Jurkat, Clone E6-1 (cell line): Measurements from ENCODE around the gene FAM174C.

Source experiments
- DNase-seq: peaks from one replicate; pipeline ENCODE4 v3.0.0-alpha.2; 2011; ENCODE audit warnings: low read depth, low spot score
- H3K4me3 ChIP-seq: 2 replicates; pipeline ENCODE4 v1.5.1; 2011; ENCODE audit warnings: mild to moderate bottlenecking, low read length, control low read depth, moderate library complexity

FAM174C gene

DNA sequence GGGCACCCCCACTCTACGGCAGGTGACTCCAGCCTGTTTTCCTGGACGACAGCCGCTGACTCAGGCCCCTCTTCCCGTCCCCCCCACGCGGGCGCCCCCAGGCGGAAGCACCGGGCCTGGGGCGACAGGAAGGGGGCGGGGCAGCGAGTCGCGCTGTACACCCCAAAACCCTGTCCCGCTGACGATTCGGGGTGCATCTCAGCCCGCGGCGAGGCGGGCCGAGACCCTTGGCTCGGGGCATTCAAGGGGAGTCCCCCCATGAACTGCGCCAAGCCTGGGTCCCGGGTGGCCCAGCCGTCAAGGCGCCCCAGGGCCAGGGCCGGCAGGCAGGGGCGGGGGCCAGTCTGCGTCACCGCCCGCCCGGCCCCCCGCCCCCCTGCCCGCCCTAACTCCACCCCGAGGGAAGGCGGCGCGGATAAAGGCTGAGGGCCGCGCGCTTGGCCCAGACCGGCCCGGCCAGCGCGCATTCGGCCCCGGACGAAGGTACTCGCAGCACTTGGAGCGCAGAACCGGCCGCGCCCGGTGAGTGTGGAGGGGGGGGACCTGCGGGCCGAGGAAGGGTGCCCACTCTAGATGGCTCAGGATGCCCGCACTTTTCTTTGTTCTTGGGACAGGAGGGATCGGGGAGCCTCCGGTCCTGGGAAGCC is 27.1 kb upstream of the FAM174C start, which contains the start of gene MIDN:
TSS of gene MIDN (plus strand) at position 445 of the 647 bp plus-strand sequence. CDS start 1,714 bp downstream, outside the sequence.
- DNase-seq = no peak
- H3K4me3 ChIP-seq = peak within 1 kb of the TSS; percentile 52

DNA sequence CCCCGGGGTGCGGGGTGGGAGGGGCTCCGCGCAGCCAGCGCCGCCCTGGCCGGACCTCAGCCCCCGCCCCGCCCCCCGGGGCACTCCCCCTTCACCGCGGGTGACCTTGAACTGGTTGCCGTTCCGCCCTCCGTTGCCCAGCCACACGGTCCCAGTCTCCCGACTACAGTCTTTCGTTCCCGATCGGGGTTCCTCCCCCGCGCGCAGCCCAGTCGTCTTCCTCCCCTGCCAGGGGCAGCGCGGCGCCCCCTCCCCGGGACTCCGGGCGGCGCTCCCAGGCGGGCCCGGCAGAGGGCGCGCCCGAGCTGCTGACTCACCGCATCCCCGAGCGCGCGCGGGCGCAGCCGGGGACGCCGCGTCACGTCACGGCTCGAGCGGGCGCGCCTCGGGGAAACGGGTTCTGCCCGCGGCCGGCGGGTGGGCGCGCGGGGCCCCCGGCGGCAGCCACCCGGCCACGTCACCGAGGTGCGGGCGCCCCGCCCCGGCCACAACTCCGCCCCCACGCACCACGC is 26.5 kb upstream of the FAM174C start:
- DNase-seq = no peak
- H3K4me3 ChIP-seq = peak overlapping the region; percentile 52

DNA sequence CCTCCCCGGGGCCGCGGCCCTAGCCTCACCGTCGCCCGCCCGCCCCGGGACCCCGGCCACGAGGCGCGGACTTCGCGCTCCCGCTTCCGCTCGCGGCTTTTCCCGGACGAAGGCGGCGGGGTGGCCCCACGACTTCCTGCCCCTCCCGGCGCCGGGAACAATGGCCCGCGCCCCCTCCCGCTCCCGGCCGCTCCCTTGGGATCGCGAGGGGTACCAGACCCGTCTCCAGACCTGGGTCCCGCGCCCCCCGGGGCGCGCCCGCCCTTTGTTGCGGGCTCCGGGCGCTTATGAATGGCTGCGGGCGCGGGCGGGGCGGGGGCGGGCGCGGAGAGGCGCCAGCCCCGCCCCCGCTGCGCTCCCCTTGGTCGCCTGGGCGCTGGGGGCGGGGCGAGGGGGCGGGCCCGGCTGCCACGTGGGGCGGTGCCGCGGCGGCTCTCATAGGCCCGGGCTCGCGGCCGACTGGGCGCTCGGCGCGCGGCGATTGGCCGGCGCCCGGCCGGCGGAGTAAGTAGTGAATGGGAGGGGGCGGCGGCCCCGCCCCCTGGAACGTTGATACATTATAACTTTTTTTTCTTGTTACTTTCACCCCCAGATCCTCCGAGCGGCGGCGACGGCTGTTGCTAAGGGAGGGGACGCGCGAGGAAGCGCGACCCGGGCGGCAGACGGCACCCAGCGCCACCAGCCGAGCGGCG is 25.9 kb upstream of the FAM174C start:
- peak overlapping the region; percentile 82 for H3K4me3 ChIP-seq
- peak; percentile 95 for DNase-seq

DNA sequence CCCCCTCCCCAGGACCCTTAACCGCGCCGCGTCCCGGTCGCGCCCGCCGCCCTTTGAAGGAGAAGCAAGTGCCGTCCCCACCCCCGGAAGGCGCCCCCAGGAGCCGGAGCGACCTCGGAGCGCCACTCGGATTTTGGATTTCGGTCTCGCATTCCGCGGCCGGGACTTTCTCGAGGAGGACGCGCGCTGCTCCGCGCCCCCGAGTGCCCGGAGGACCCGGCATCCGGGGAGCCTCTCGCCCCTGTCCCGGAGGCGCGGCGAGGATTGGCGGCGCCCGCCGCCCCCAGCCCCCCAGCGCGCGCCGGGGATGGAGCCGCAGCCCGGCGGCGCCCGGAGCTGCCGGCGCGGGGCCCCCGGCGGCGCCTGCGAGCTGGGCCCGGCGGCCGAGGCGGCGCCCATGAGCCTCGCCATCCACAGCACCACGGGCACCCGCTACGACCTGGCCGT is 25.3 kb upstream of the FAM174C start:
- DNase-seq = no peak
- H3K4me3 ChIP-seq = peak overlapping the region; percentile 82

- peak overlapping the region; percentile 82 for H3K4me3 ChIP-seq
- DNase-seq = peak; percentile 64
Observed at GRCh38 chr19:1250437-1251260, 24.7 kb upstream of the FAM174C start.

DNA sequence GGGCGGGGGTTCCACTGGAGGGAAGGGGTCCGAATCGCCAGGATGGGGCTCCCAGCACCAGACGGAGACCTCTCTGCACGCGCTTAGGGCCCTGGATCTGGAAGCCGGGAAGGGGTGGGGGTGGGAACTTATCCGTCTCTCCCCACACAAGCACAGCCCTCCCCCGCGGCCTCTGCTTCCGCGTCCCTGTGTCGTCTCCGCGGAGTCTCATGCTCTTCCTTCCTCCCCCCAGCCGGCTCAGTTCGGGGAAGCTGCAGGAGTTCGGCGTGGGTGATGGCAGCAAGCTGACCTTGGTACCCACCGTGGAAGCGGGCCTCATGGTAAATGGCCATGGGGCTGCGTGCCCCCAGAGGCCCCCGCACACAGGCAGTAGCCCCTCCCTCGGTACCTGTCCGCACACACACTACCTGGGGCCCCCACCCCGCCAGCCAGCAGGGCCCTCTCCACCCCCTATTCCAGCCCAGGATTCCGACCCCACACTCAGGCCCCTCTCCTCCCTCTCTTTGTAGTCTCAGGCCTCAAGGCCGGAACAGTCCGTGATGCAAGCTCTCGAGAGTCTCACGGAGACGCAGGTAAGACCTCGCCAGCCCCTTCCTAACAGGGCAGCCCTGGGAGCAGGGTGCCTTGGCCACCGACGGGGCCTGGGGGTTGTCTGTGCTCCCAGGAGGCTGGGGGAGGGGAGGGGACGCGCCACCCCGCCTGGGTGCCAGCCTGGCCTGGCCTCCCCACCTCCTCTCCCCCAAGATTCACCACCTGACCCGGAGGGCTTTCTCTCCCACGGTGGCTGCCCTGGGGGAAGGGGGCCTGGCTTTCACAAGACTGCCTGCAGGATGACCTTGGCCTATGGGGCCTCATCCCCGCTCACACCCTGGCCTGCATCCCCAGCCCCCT is 23.8 kb upstream of the FAM174C start:
- peak; percentile 68 for DNase-seq
- peak overlapping the region; percentile 82 for H3K4me3 ChIP-seq

DNA sequence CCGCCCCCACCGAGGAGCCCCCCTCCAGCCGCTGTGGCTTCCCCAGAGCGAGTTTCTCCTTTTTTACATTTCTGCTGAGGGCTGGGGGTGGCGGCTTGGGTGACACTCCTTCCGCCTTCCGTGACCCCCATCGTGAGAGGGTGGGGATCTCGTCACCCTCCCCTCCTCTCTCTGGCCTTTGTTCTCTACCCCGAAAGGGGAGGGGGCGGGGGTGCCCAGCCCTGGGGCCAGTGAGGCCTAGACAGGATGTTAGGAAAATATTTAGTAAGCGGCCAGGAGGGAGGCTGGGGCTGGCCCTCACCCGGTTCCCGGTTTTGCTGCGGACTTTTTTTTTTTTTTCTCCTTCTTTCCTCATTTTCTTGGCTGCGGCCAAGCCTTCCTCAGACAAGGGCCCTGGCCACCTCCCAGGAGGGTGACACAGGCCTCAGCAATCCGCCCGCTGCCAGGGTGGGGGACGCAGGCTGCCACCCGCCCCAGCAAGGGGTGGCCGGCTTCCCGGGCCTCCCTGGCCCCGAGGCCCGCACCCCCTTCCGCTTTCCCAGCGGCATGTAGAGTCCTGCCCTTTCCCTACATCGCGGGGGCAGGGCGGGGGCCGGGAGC is 23.0 kb upstream of the FAM174C start:
- peak overlapping the region; percentile 82 for H3K4me3 ChIP-seq
- DNase-seq = no peak

DNA sequence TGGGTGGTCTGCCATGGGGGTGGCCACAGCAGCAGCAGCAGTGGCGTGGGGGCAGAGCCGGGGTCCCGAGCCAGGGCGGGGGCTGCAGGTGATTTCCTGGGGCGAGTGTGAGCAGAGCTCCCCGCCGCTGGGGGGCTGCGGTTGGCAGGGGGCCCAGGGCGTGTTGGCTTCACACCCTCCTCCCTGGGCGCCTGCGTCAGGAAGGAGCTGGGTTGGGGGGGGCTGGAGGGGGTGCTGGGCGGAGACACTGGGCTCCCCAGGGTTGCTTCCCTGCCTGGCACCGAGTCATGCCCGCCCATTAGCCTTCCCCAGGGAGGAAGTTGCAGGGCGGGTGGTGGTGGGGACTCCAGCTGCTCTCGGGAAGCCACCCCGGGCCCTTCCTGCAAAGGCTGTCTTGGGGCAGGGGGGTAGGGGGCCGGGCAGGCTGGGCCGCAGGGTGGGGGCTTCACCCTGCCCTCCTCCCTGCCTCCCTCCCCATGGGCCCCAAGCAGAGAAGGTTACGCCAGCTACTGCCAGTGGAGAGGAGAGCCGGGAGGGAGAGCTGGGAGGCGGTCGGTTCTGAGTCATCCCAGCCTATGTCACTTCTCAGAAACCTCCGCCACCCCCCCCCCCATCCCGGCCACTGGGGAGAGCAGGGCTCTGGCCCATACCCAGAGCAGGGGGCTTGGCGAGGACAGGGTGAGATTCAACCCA is 22.4 kb upstream of the FAM174C start:
- peak; percentile 81 for DNase-seq
- H3K4me3 ChIP-seq = peak overlapping the region; percentile 82

DNA sequence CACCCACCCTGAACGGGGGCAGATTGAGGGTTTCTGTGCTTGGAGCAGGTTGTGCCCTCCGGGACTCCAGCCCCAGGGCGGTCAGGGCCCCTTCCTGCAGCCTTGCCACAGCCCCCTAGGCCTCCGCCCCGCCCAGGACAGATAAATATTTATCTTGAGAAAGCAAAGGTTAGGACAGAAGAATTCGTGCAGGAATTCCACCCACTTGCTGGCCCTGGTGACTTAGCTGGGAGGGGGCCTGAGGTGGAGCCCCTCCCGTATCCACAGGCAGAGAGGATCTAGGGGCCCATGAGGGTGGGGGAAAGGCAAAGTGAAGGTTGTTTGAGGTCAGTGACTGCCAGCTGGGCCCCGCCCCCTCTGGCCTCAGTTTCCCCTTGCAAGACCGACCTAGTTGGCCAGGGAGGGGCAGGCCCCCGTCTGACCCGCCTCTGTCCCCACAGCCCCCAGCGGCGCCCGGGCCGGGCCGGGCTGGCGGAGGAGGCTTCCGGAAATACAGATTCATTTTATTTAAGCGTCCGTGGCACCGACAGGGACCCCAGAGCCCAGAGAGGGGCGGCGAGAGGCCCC is 21.7 kb upstream of the FAM174C start:
- no peak for DNase-seq

DNA sequence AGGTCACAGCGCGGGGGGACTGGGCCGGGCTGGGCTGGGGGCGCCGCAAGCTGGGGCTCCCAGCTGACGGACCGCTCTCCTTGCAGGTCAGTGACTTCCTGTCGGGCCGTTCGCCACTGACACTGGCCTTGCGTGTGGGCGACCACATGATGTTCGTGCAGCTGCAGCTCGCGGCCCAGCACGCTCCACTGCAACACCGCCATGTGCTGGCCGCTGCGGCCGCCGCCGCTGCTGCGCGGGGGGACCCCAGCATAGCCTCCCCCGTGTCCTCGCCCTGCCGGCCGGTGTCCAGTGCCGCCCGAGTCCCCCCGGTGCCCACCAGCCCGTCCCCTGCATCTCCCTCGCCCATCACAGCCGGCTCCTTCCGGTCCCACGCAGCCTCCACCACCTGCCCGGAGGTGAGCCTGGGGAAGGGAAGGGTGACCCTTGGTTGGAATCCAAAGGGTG is 21.2 kb upstream of the FAM174C start:
- no peak for DNase-seq
- H3K4me3 ChIP-seq = no peak overlapping the region

More for the DNA sequence above, 21.7 kb upstream of the FAM174C start:
- peak overlapping the region; percentile 82; the same call in 1 of the 2 replicates for H3K4me3 ChIP-seq

DNA sequence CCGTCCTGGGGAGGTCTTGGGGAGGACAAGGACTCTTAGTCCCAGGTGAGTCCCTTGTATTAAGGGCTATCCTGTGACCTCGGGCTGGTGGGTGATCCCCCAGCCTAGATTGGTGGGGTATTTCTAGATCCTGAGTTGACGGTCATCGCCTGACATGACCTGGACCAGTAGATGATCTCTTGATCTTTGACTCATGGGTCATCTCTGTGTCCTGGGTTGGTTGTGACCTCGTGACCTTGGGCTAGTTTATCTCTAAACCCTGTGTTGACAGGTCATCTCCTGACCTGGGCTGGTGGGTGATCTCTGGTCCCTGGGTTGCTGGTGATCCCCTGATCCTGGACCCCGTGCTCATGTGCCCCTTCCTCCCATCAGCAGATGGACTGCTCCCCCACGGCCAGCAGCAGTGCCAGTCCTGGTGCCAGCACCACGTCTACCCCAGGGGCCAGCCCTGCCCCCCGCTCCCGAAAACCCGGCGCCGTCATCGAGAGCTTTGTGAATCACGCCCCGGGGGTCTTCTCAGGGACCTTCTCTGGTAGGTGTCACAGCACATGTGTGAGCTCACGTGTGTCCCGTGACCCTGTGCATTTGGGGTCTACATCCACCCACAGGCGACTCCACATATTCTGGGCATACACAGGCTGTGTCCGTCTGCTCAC is 20.7 kb upstream of the FAM174C start:
- no peak for DNase-seq
- no peak overlapping the region for H3K4me3 ChIP-seq

GRCh38 chr19:1255186-1256161 is 19.9 kb upstream of the FAM174C start:
- DNase-seq = no peak
- H3K4me3 ChIP-seq = no peak overlapping the region

DNA sequence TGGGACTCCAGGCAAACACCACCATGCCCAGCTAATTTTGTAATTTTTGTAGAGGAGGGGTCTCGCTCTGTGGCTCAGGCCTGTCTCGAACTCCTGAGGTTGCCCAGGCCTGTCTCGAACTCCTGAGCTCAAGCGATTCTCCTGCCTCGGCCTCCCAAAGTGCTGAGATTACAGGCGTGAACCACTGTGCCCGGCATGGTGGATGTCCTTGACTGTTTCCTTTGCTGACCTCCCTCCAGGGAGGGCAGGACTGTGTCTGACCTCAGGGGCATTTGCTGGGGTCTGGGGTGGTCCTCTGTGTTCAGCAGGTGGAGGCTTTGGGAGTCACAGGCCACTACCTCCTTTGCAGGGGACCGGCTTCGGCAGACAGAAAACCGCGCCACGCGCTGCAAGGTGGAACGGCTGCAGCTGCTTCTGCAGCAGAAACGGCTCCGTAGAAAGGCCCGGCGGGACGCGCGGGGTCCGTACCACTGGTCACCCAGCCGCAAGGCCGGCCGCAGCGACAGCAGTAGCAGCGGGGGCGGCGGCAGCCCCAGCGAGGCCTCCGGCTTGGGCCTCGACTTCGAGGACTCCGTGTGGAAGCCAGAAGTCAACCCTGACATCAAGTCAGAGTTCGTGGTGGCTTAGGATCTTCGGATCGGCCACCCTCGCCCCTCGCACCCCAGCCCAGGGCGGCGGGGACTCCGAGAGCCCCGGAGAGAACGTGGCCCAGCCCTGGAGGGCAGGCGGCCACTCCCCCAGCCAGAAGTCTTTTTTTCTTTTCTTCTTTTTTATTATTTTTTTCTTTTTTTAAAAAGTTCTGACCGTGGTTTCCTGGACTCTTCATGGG is 18.5 kb upstream of the FAM174C start:
- no peak overlapping the region for H3K4me3 ChIP-seq
- no peak for DNase-seq

DNA sequence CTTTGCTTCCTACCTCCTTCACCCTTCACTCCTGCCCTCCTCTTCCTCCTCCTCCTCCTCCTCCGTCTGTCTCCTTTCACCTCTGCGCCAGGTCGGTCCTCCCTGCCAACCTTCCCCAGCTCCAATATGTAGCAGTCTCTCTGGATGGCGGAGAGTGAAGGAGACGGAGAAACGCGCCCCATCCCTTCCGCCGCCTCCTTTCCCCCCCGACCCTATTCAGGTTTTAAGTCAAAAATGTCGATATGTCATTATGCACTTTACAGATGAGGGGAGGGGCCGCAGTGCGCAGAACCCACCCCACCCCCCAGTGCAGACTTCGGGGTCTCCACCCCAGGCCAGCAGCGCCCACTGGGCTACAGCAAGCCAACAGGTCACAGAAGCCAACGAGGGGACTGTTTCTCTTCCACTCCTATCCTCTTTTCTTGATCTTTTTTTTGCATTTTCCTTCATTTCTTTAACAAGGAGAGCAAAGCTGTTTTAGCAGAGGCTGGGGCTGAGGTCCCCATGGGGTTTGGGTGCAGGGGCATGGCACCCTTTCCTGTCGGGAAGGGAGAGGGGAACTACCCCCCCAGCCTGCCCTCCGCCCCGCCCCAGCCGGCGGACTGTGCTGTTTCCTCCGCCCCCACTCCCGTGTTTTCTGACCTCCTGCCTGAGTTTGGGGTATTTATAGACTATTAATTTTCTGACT is 17.7 kb upstream of the FAM174C start:
- H3K4me3 ChIP-seq = no peak overlapping the region
- DNase-seq = no peak

DNA sequence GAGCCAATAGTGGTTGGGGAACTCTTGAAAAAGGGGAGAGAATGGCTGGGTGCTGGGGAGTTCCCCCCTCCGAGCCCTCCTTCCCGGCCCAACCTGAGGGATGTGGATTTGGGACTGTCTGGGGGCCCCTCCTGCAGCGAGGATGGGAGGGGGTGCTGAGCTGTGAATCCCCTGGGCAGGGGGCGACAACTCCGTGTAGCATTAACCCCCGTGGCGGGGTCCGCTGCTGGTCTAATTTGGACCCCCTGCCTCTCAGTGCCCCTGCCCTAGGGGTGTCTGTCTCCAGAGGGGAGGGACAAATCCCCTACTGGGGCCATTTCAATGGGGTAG is 17.2 kb upstream of the FAM174C start:
- no peak overlapping the region for H3K4me3 ChIP-seq
- no peak for DNase-seq
